ENCODE results near the gene CCDC12.

GRCh38 chr3:46905213-46905560 is 71.4 kb downstream of the CCDC12 start:
- TF ChIP-seq OSR1 (CRISPR knock-in tag; IDR thresholded peaks at IDR 0.05) (no peak), PATZ1 (CRISPR knock-in tag; IDR thresholded peaks at IDR 0.05; ENCODE audit: borderline replicate concordance) (no peak), ZC3H10 (CRISPR knock-in tag; IDR thresholded peaks at IDR 0.05) (no peak), RARB (CRISPR knock-in tag; IDR thresholded peaks at IDR 0.05) (no peak), ZFP3 (CRISPR knock-in tag; IDR thresholded peaks at IDR 0.05) (no peak), CREB5 (CRISPR knock-in tag; IDR thresholded peaks at IDR 0.05; ENCODE audit: low read depth) (no peak), CSDC2 (CRISPR knock-in tag; IDR thresholded peaks at IDR 0.05) (no peak), TCF4 (CRISPR knock-in tag; IDR thresholded peaks at IDR 0.05; ENCODE audit: borderline replicate concordance) (no peak), ISL1 (CRISPR knock-in tag; IDR thresholded peaks at IDR 0.05) (no peak), ARNTL (CRISPR knock-in tag; IDR thresholded peaks at IDR 0.05; ENCODE audit: borderline replicate concordance, low read depth) (no peak), CSRNP3 (CRISPR knock-in tag; IDR thresholded peaks at IDR 0.05) (no peak), PPARA (CRISPR knock-in tag; IDR thresholded peaks at IDR 0.05; ENCODE audit: borderline replicate concordance) (no peak), ZNF70 (CRISPR knock-in tag; IDR thresholded peaks at IDR 0.05) (no peak), ZNF565 (CRISPR knock-in tag; conservative IDR thresholded peaks at IDR 0.05; ENCODE audit: low read depth) (no peak)

All from SK-N-SH treated with all-trans-retinoic acid at 6 μM for 48 hours (cell line).